HG03103 (cell line): ENCODE measurements around the gene ADM5.

ENCODE experiments used
- ATAC-seq: cut with Tn5 transposase; IDR thresholded peaks from one replicate; pipeline ENCODE4 v1.9.1; 2021; ENCODE audit warnings: low read depth; ENCODE audit not compliant: unreplicated experiment

Gene ADM5

GRCh38 chr19:49689133-49690078 is at the start of gene ADM5:
TSS of gene ADM5 (plus strand) at chr19:49689594. CDS start at chr19:49689838, 244 bp downstream.
- ATAC-seq: no peak

- ATAC-seq: peak; percentile 49
Observed at GRCh38 chr19:49640113-49640898, 49.1 kb upstream of the ADM5 start, which contains the start of gene RRAS. TSS of gene RRAS (minus strand) at chr19:49640143. CDS start at chr19:49640098, 45 bp downstream.

GRCh38 chr19:49641688-49642491 is 47.5 kb upstream of the ADM5 start, which contains the start of gene SCAF1:
TSS of gene SCAF1 (plus strand) at chr19:49642209. CDS start at chr19:49645027, 2,818 bp downstream.
- peak; percentile 53 for ATAC-seq

- no peak for ATAC-seq
Observed at GRCh38 chr19:49642492-49643035, 46.8 kb upstream of the ADM5 start.

- ATAC-seq: no peak
Observed at GRCh38 chr19:49643466-49643865, 45.9 kb upstream of the ADM5 start.

- no peak for ATAC-seq
Observed at GRCh38 chr19:49645592-49645991, 43.8 kb upstream of the ADM5 start.

- no peak for ATAC-seq
Observed at GRCh38 chr19:49645995-49646394, 43.4 kb upstream of the ADM5 start.

GRCh38 chr19:49646586-49646985 is 42.8 kb upstream of the ADM5 start:
- no peak for ATAC-seq

- no peak for ATAC-seq
Observed at GRCh38 chr19:49651029-49651819, 38.2 kb upstream of the ADM5 start.

GRCh38 chr19:49651820-49652550 is 37.4 kb upstream of the ADM5 start:
- no peak for ATAC-seq

GRCh38 chr19:49652551-49653465 is 36.6 kb upstream of the ADM5 start:
- no peak for ATAC-seq

GRCh38 chr19:49653466-49653806 is 36.0 kb upstream of the ADM5 start:
- ATAC-seq: no peak

- ATAC-seq: no peak
Observed at GRCh38 chr19:49654581-49654980, 34.8 kb upstream of the ADM5 start.

- ATAC-seq: no peak
Observed at GRCh38 chr19:49655570-49656455, 33.6 kb upstream of the ADM5 start.

- ATAC-seq: no peak
Observed at GRCh38 chr19:49656456-49657109, 32.8 kb upstream of the ADM5 start.

- no peak for ATAC-seq
Observed at GRCh38 chr19:49657493-49658138, 31.8 kb upstream of the ADM5 start.
